K562 (cell line): Measurements from ENCODE around the gene ILK. TPM values are rescaled to one million over a fixed set of nuclear protein-coding genes. Genes with fewer than 3 reads are reported as not detected.

Experiments used
- ATAC-seq: fragments of 200-7000 bp; cut with Tn5 transposase; 3 replicates; pipeline ENCODE4 v1.9.1; 2020; ENCODE audit warnings: moderate library complexity
- BruUV-seq: library from RNA; stranded (reverse); fragments of 400-500 nt; replicated peaks from 2 replicates; lab custom pipeline; 2021; lab: Mats Ljungman, UMichigan
- CTCF ChIA-PET: fragments of 300-600 bp; formaldehyde crosslinking; extraction: SDS; loops from one replicate; lab custom pipeline; 2021; ENCODE audit warnings: low intra/inter-chr PET ratio; lab: Yijun Ruan, JAX
- POLR2A ChIA-PET: fragments of 300-600, 350-650 bp; sonication (Branson Sonifier 250); formaldehyde crosslinking; extraction: SDS; loops from one replicate; lab custom pipeline; 2021; ENCODE audit warnings: antibody characterized with exemption, inconsistent platforms; lab: Yijun Ruan, JAX
- DNase-seq, 4 experiments: peaks; one replicate each; pipeline versions ENCODE4 v3.0.0 to v3.0.0-alpha.2; 2011 to 2018; ENCODE audit warnings: low spot score in 3 of 4, mixed read lengths in 3 of 4; ENCODE audit errors: extremely low read depth in 1 of 4
- FAIRE-seq: peaks from 2 replicates; lab custom pipeline; 2011; peaks lifted over from hg19 to GRCh38; lab: Jason Lieb, UNC
- H2AFZ ChIP-seq: 2 replicates; pipeline ENCODE4 v1.6.0; 2011; ENCODE audit warnings: low read depth, low read length, control low read depth, inconsistent platforms
- H3K27ac ChIP-seq: fragments of 200-600 bp; 3 replicates; pipeline ENCODE4 v1.8.0; 2011; ENCODE audit warnings: low read depth, mild to moderate bottlenecking, control low read depth, inconsistent platforms, low read length, moderate library complexity, mixed read lengths; ENCODE audit errors: extremely low read depth
- H3K27me3 ChIP-seq, 2 experiments: fragments of 300-600 bp in 1 of 2; 2 replicates in 1 of 2; 3 replicates in 1 of 2; pipeline versions ENCODE4 v1.6.0 to v1.8.0; 2011; ENCODE audit warnings: inconsistent platforms in 2 of 2, low read length in 2 of 2, mild to moderate bottlenecking in 1 of 2, mixed read lengths in 1 of 2, moderate library complexity in 1 of 2; ENCODE audit not compliant: control insufficient read depth in 2 of 2, insufficient read depth in 2 of 2
- H3K36me3 ChIP-seq: fragments of 300-600 bp; 3 replicates; pipeline ENCODE4 v1.8.0; 2011; ENCODE audit warnings: mild to moderate bottlenecking, low read length, inconsistent platforms; ENCODE audit not compliant: control insufficient read depth, insufficient read depth
- H3K4me1 ChIP-seq, 2 experiments: fragments of 200-600 bp in 1 of 2; replicated peaks in 1 of 2; 2 replicates in 1 of 2; 3 replicates in 1 of 2; pipeline versions ENCODE4 v1.5.1 to v1.8.0; 2011; ENCODE audit warnings: inconsistent platforms in 2 of 2, low read length in 2 of 2, mild to moderate bottlenecking in 1 of 2, mixed read lengths in 1 of 2, moderate library complexity in 1 of 2; ENCODE audit not compliant: control insufficient read depth in 2 of 2, insufficient read depth in 2 of 2
- H3K4me2 ChIP-seq: 2 replicates; pipeline ENCODE4 v1.6.1; 2011; ENCODE audit warnings: low read length, control low read depth, inconsistent platforms, mixed read lengths; ENCODE audit not compliant: insufficient read depth
- H3K4me3 ChIP-seq: fragments of 200-600 bp; sonication (generic), shearing (Covaris generic); 2 replicates; pipeline ENCODE4 v1.5.1; 2016; ENCODE audit warnings: control low read depth, inconsistent platforms
- H3K79me2 ChIP-seq: fragments of 200-600 bp; 3 replicates; pipeline ENCODE4 v1.8.0; 2011; ENCODE audit warnings: low read length, inconsistent platforms; ENCODE audit not compliant: control insufficient read depth, insufficient read depth
- H3K9ac ChIP-seq, 2 experiments: 2 replicates each; pipeline versions ENCODE4 v1.6.0 to v1.6.1; 2011; ENCODE audit warnings: low read depth in 2 of 2, low read length in 2 of 2, control low read depth in 1 of 2, inconsistent platforms in 1 of 2, mild to moderate bottlenecking in 1 of 2, mixed read lengths in 1 of 2; ENCODE audit not compliant: insufficient read depth in 1 of 2
- H3K9me1 ChIP-seq: one replicate; pipeline ENCODE4 v1.6.0; 2011; ENCODE audit warnings: inconsistent platforms, mild to moderate bottlenecking, low read length, moderate library complexity; ENCODE audit not compliant: control insufficient read depth, insufficient read depth
- H3K9me3 ChIP-seq: replicated peaks from 2 replicates; pipeline ENCODE4 v1.5.1; 2011; ENCODE audit warnings: low read depth, low read length, inconsistent platforms; ENCODE audit not compliant: control insufficient read depth, insufficient read depth
- H4K20me1 ChIP-seq: replicated peaks from 2 replicates; pipeline ENCODE4 v1.6.1; 2011; ENCODE audit warnings: low read length, inconsistent platforms, mixed read lengths; ENCODE audit not compliant: control insufficient read depth, insufficient read depth
- CBX1 ChIP-seq: sonication (generic); IDR thresholded peaks from 2 replicates; pipeline ENCODE4 v1.6.1; 2016; ENCODE audit warnings: antibody characterized with exemption, low read depth, mild to moderate bottlenecking
- CTCF ChIP-seq, 3 experiments: IDR thresholded peaks in 2 of 3; conservative IDR thresholded peaks in 1 of 3; 2 replicates each; pipeline ENCODE4 v1.5.1; 2011 to 2012; ENCODE audit warnings: low read length in 3 of 3, mild to moderate bottlenecking in 3 of 3, control low read depth in 2 of 3, improper control_type of control experiment in 1 of 3, inconsistent platforms in 1 of 3, low read depth in 1 of 3, mixed read lengths in 1 of 3, moderate library complexity in 1 of 3; ENCODE audit not compliant: insufficient read depth in 2 of 3
- HIVEP1 ChIP-seq: fragments of 250-450 bp; sonication (Bioruptor Pico); IDR thresholded peaks from 2 replicates; pipeline ENCODE4 v1.4.0; 2020; ENCODE audit warnings: mild to moderate bottlenecking
- HNRNPLL ChIP-seq: fragments of 200-400 bp; formaldehyde crosslinking; IDR thresholded peaks from 2 replicates; pipeline ENCODE4 v1.6.1; 2017; ENCODE audit warnings: low read length, low read depth, mild to moderate bottlenecking; ENCODE audit not compliant: poor library complexity, severe bottlenecking
- NFXL1 ChIP-seq: fragments of 450-650 bp; formaldehyde crosslinking; IDR thresholded peaks from 2 replicates; pipeline ENCODE4 v1.4.0; 2021; ENCODE audit warnings: mild to moderate bottlenecking
- NR2C2 ChIP-seq, 2 experiments: fragments of 200-800 bp in 1 of 2; sonication (Bioruptor generic) in 1 of 2; sonication (generic) in 1 of 2; formaldehyde crosslinking in 1 of 2; IDR thresholded peaks; 2 replicates each; pipeline versions ENCODE4 v1.6.1 to v1.8.0; 2016 to 2022; ENCODE audit warnings: mild to moderate bottlenecking in 1 of 2, missing compliant biosample characterization in 1 of 2, missing genetic modification characterization in 1 of 2, missing genetic modification reagents in 1 of 2
- POLR2AphosphoS2 ChIP-seq: IDR thresholded peaks from 2 replicates; pipeline ENCODE4 v1.6.1; 2012; ENCODE audit warnings: low read length, improper control_type of control experiment
- PRDM10 ChIP-seq: fragments of 450-650 bp; IDR thresholded peaks from 2 replicates; pipeline ENCODE4 v1.6.1; 2018; ENCODE audit not compliant: partially characterized antibody
- RBFOX2 ChIP-seq: fragments of 200-400 bp; formaldehyde crosslinking; IDR thresholded peaks from 2 replicates; pipeline ENCODE4 v1.6.1; 2017; ENCODE audit warnings: low read depth, mild to moderate bottlenecking, low read length, moderate library complexity
- THRA ChIP-seq: fragments of 450-650 bp; IDR thresholded peaks from 2 replicates; pipeline ENCODE4 v1.6.1; 2017; ENCODE audit warnings: mild to moderate bottlenecking, moderate library complexity
- ZFX ChIP-seq: sonication (generic); formaldehyde crosslinking; IDR thresholded peaks from 2 replicates; pipeline ENCODE4 v1.8.0; 2022; ENCODE audit warnings: mild to moderate bottlenecking, missing genetic modification reagents, moderate library complexity
- ZNF263 ChIP-seq: sonication (generic); formaldehyde crosslinking; IDR thresholded peaks from 2 replicates; pipeline ENCODE4 v1.8.0; 2022; ENCODE audit warnings: mild to moderate bottlenecking, missing genetic modification reagents, borderline replicate concordance
- ZNF695 ChIP-seq: fragments of 450-650 bp; formaldehyde crosslinking; IDR thresholded peaks from 2 replicates; pipeline ENCODE4 v1.4.0; 2020; ENCODE audit warnings: mild to moderate bottlenecking, moderate library complexity
- WGBS: fragments of 100-300 bp; shearing (Covaris generic); methylation state at CpG from one replicate; pipeline ENCODE4 v1.1.6; 2016; ENCODE audit warnings: low coverage, mixed read lengths; ENCODE audit not compliant: insufficient coverage; ENCODE audit errors: missing lambda C conversion rate; 5-methylcytosine and 5-hydroxymethylcytosine counted together
- in situ Hi-C: fragments of 300-500 bp; cut with MboI; formaldehyde crosslinking; loops from 4 replicates; pipeline ENCODE4 v1.15.0; 2018; ENCODE audit warnings: inconsistent platforms, mixed read lengths
- intact Hi-C: fragments of 100-400 bp; cut with micrococcal nuclease; formaldehyde crosslinking; loops from 2 replicates; pipeline ENCODE4 v1.14.2; 2022
- polyA plus RNA-seq, 8 experiments: library from polyadenylated mRNA; depleted of rRNA in 4 of 8; stranded (reverse) in 5 of 8; unstranded in 3 of 8; fragments of >200 nt; fragmentation: Nextera tagmentation in 2 of 8; fragmentation: Illumina TruSeq in 1 of 8; extraction: Ambion mirVana in 2 of 8; extraction: Trizol in 1 of 8; gene quantifications; 2 replicates each; pipeline versions ENCODE4 v1.2.1 to v1.2.3, GENCODE V29; 2011 to 2014; ENCODE audit warnings: inconsistent platforms in 1 of 8, missing spikeins in 1 of 8
- total RNA-seq, 7 experiments: library from RNA; depleted of rRNA in 6 of 7; stranded (reverse); fragments of >200 nt in 6 of 7; fragmentation: Illumina TruSeq in 2 of 7; extraction: Trizol in 2 of 7; gene quantifications; 2 replicates each; pipeline versions ENCODE4 v1.2.1 to v1.2.3, GENCODE V29; 2011 to 2021; ENCODE audit warnings: low replicate concordance in 1 of 7

ILK gene
- total and polyA plus RNA-seq, 9 of the 15 experiments (the other 6 are each of a cell fraction or from before 2014, with no cell fraction given): 43.3 to 95.9 (median 58.9) TPM

- ATAC-seq: no peak
- Histone ChIP-seq H3K27me3 (no peaks in the 10 kb centered on the region), H4K20me1 (no peaks in the 10 kb centered on the region), H3K9me3 (no peaks in the 10 kb centered on the region), H3K4me2 (peak overlapping the region; percentile 99), H3K79me2 (peaks cover 42% of the 10 kb centered on the region), H3K9ac (peak overlapping the region; percentile 92 to 97; a peak in 3 of 4 replicates), H2AFZ (no peak overlapping the region), H3K27ac (no peak overlapping the region; the same call in 2 of the 3 replicates), H3K4me1 (peaks cover 33% of the 10 kb centered on the region in 2 experiments), H3K36me3 (peaks cover 64% of the 10 kb centered on the region), H3K4me3 (peak overlapping the region; percentile 81), H3K9me1 (no peaks in the 10 kb centered on the region)
- ChIA-PET CTCF (no interaction called here), POLR2A (interaction anchor here (0.6 to 1.3 kb wide), 2 partner anchors 57 to 191 kb away, joined by 3 to 6 read pairs; no protein-coding TSS in a partner anchor)
- intact Hi-C loops: no loop called here
- FAIRE-seq: no peak
- in situ Hi-C loops: no loop called here
- BruUV-seq: TSS peak; percentile 59
- peak in 2 of 4 experiments; percentile 43 to 46 for DNase-seq
- 83% methylated on average over 6 of the region's 6 CpGs for WGBS
- no peak for TF ChIP-seq NR2C2 (CRISPR knock-in tag; IDR thresholded peaks at IDR 0.05)
- TF ChIP-seq NR2C2 (tag; IDR thresholded peaks at IDR 0.05): no peak
- TF ChIP-seq NFXL1: no peak
- 0 out of 2 replicates have a peak, but pooled peaks have one; percentile 10 for TF ChIP-seq ZFX (CRISPR knock-in tag)
- peak; percentile 48; the same call in 1 of the 2 replicates for TF ChIP-seq RBFOX2
- peak; percentile 61 for TF ChIP-seq PRDM10
- no peak for TF ChIP-seq HIVEP1 (CRISPR knock-in tag)
- TF ChIP-seq CBX1: 0 out of 2 replicates have a peak, but pooled peaks have one; percentile 56
- no peak for TF ChIP-seq ZNF263 (CRISPR knock-in tag)
- no peak for TF ChIP-seq HNRNPLL
- TF ChIP-seq POLR2AphosphoS2: peak; percentile 24
- TF ChIP-seq CTCF (IDR thresholded peaks at IDR 0.05 in 2 of 3, conservative IDR thresholded peaks at IDR 0.05 in 1 of 3; ENCODE audit: insufficient read depth in 2 of 3, low read depth in 1 of 3, low read length in 3 of 3): no peak
- no peak for TF ChIP-seq ZNF695 (CRISPR knock-in tag)
- TF ChIP-seq THRA: no peak
Observed at GRCh38 chr11:6610591-6610990, 7.0 kb downstream of the ILK start.
